Tibial nerve (tissue), 4 donors: ENCODE results near the gene BAHCC1.

Source experiments
- CTCF ChIP-seq, 5 experiments: fragments of 200-600 bp in 3 of 5; fragments of 450-650 bp in 2 of 5; sonication (generic) in 3 of 5; IDR thresholded peaks; one replicate each; pipeline ENCODE4 v1.5.1; 2016 to 2019; ENCODE audit warnings: antibody characterized with exemption in 5 of 5, mild to moderate bottlenecking in 3 of 5, moderate library complexity in 2 of 5
- EP300 ChIP-seq, 2 donors: sonication (generic); formaldehyde crosslinking; IDR thresholded peaks; one replicate each; pipeline ENCODE4 v1.6.1; 2017; ENCODE audit warnings: antibody characterized with exemption in 2 of 2, mild to moderate bottlenecking in 1 of 2
- POLR2A ChIP-seq, 2 donors: fragments of 450-650 bp; IDR thresholded peaks; one replicate each; pipeline ENCODE4 v1.6.1; 2017; ENCODE audit warnings: antibody characterized with exemption in 2 of 2, mild to moderate bottlenecking in 2 of 2, moderate library complexity in 2 of 2

- TF ChIP-seq CTCF (IDR thresholded peaks at IDR 0.05) (peak in 3 of 5 experiments; percentile 12 to 26 (median 20)), POLR2A (IDR thresholded peaks at IDR 0.05) (no peak), EP300 (IDR thresholded peaks at IDR 0.05) (no peak)
These were observed 34.7 kb downstream of the BAHCC1 start for GRCh38 chr17:81429821-81430551.
